ENCODE results near the gene PKMYT1. TPM values are rescaled to one million over a fixed set of nuclear protein-coding genes. Genes with fewer than 3 reads are reported as not detected.

Gene PKMYT1
- 22.0 TPM for polyA plus RNA-seq (ENCODE audit: insufficient read length)
- long read RNA-seq, donor 1, partial matches to known transcripts = 6 of 9 reads
- long read RNA-seq, donor 1, other reads (novel, unspliced or antisense) = 0 of 9 reads
- long read RNA-seq, donor 2, partial matches to known transcripts = 0 of 3 reads
- long read RNA-seq, donor 2, other reads (novel, unspliced or antisense) = 0 of 3 reads
- long read RNA-seq, donor 3, partial matches to known transcripts = 0 of 2 reads
- long read RNA-seq, donor 3, other reads (novel, unspliced or antisense) = 0 of 2 reads
- long read RNA-seq, donor 4 = 0 reads
- long read RNA-seq, donor 5, partial matches to known transcripts = 0 of 5 reads
- long read RNA-seq, donor 5, other reads (novel, unspliced or antisense) = 0 of 5 reads
- long read RNA-seq, donor 6, transcript PKMYT1-201 (9 exons, 2,171 nt) = major isoform, 6 of 20 reads
- long read RNA-seq, donor 6, partial matches to known transcripts = 9 of 20 reads
- long read RNA-seq, donor 6, other reads (novel, unspliced or antisense) = 0 of 20 reads
- long read RNA-seq, donor 7, transcript PKMYT1-201 (9 exons, 2,171 nt) = major isoform, 5 of 6 reads
- long read RNA-seq, donor 7, partial matches to known transcripts = 0 of 6 reads
- long read RNA-seq, donor 7, other reads (novel, unspliced or antisense) = 0 of 6 reads
- long read RNA-seq, donor 8 = 0 reads

GRCh38 chr16:2980227-2981176 lies at the start of gene PKMYT1:
Gene PKMYT1 (minus strand): TSS chr16:2980446. CDS start chr16:2979657, 789 bp downstream.
- DNase-seq = peak; percentile 91

GRCh38 chr16:3029491-3030221 lies 49.4 kb upstream of the PKMYT1 start:
- DNase-seq = no peak

- DNase-seq = no peak
These were observed 48.6 kb upstream of the PKMYT1 start for GRCh38 chr16:3028716-3029319.

GRCh38 chr16:3027983-3028715 lies 47.9 kb upstream of the PKMYT1 start:
- peak; percentile 85 for DNase-seq

GRCh38 chr16:3027489-3027795 lies 47.2 kb upstream of the PKMYT1 start:
- no peak for DNase-seq

- DNase-seq = no peak
These were observed 46.6 kb upstream of the PKMYT1 start for GRCh38 chr16:3026609-3027488.

- no peak for DNase-seq
These were observed 45.7 kb upstream of the PKMYT1 start for GRCh38 chr16:3026003-3026378.

- no peak for DNase-seq
These were observed 45.1 kb upstream of the PKMYT1 start for GRCh38 chr16:3025032-3026002.

- DNase-seq = peak; percentile 96
These were observed 43.6 kb upstream of the PKMYT1 start, which contains the start of the genes HCFC1R1 and THOC6 for GRCh38 chr16:3023669-3024478. Gene HCFC1R1 (minus strand): TSS chr16:3023942. CDS start chr16:3023941, 1 bp downstream. Gene THOC6 (plus strand): TSS chr16:3024035. CDS start chr16:3024327, 292 bp downstream.

- DNase-seq = no peak
These were observed 43.1 kb upstream of the PKMYT1 start for GRCh38 chr16:3023415-3023668.

- DNase-seq = no peak
These were observed 42.6 kb upstream of the PKMYT1 start for GRCh38 chr16:3022684-3023414.

- DNase-seq = peak; percentile 82
These were observed 42.0 kb upstream of the PKMYT1 start for GRCh38 chr16:3022208-3022683.

- no peak for DNase-seq
These were observed 41.4 kb upstream of the PKMYT1 start for GRCh38 chr16:3021449-3022207.

- DNase-seq = no peak
These were observed 40.6 kb upstream of the PKMYT1 start for GRCh38 chr16:3020604-3021448.

- DNase-seq = peak; percentile 82
These were observed 40.0 kb upstream of the PKMYT1 start, which contains the start of gene TNFRSF12A for GRCh38 chr16:3020247-3020603. Gene TNFRSF12A (plus strand): TSS chr16:3020368. CDS start chr16:3020398, 30 bp downstream.

Data from left kidney (tissue), 8 donors.